BLaER1 treated with 17β-estradiol and CSF1 and Interleukin-3, amounts not matched to agents 10 nM and 100 nM (cell line): Measurements from ENCODE around the gene DDX56.
"Not testable (repeated sequence)": the region's sequence is repeated elsewhere in the genome, so short reads cannot be mapped to it uniquely, and the experiment has no call there.

Experiments
- H3K27ac ChIP-seq, 11 experiments: shearing (Covaris generic); formaldehyde crosslinking; 2 replicates each; pipeline ENCODE4 v1.8.1; 2022
- H3K27me3 ChIP-seq, 11 experiments: shearing (Covaris generic); formaldehyde crosslinking; 2 replicates each; pipeline ENCODE4 v1.8.1; 2022
- H3K36me3 ChIP-seq, 11 experiments: shearing (Covaris generic); formaldehyde crosslinking; 2 replicates each; pipeline ENCODE4 v1.8.1; 2022
- H3K4me1 ChIP-seq, 10 experiments: shearing (Covaris generic); formaldehyde crosslinking; 2 replicates each; pipeline ENCODE4 v1.8.1; 2022
- H3K4me2 ChIP-seq, 11 experiments: shearing (Covaris generic); formaldehyde crosslinking; 2 replicates each; pipeline ENCODE4 v1.8.1; 2022
- H3K4me3 ChIP-seq, 10 experiments: shearing (Covaris generic); formaldehyde crosslinking; 2 replicates each; pipeline ENCODE4 v1.8.1; 2022
- H3K9ac ChIP-seq, 11 experiments: shearing (Covaris generic); formaldehyde crosslinking; 2 replicates each; pipeline ENCODE4 v1.8.1; 2022
- H3K9me3 ChIP-seq, 11 experiments: shearing (Covaris generic); formaldehyde crosslinking; replicated peaks in 1 of 11; 2 replicates each; pipeline ENCODE4 v1.8.1; 2022
- H4K20me1 ChIP-seq, 11 experiments: shearing (Covaris generic); formaldehyde crosslinking; 2 replicates each; pipeline ENCODE4 v1.8.1; 2022
- Cebpa-rat ChIP-seq, 11 experiments: shearing (Covaris generic); IDR thresholded peaks; 2 replicates each; pipeline ENCODE4 v1.8.1; 2022

Gene DDX56

DNA sequence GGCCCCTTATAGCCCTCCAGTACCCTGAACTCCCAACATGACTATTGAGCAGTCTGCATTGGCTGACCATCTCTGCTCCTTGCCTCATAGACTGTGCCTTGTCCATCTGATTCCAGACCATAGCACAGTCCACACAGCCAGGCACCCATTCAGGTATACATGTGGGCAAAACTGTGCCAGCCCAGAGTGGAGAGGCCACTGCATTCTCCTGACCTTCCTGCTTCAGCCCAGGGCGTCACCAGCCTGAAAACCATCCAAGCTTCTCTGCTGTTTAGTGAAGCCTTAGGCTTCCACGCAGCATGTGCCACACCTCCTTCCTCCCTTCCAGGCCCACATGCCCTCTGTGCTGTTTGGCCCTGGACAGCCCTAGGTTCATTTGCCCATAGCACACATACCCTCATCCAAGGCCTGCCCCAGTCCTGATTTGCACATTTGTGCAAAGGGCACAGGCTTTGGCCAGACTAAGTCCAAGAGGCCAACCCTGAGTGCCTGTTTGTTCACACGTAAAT is 10.5 kb downstream of the DDX56 start:
- no peak overlapping the region for H3K4me3 ChIP-seq
- H3K9me3 ChIP-seq, result no peaks in the 10 kb centered on the region
- no peak for TF ChIP-seq Cebpa-rat (IDR thresholded peaks at IDR 0.05)
- H4K20me1 ChIP-seq, result peaks cover 9 to 77% (median 61%) of the 10 kb centered on the region in 11 experiments; a peak in 21 of 22 replicates
- H3K27me3 ChIP-seq, result no peaks in the 10 kb centered on the region
- H3K9ac ChIP-seq, result peak overlapping the region in 1 of 11 experiments; percentile 29; a peak in 1 of 22 replicates
- peaks cover 43 to 52% (median 51%) of the 10 kb centered on the region in 11 experiments for H3K36me3 ChIP-seq
- H3K27ac ChIP-seq, result no peak overlapping the region
- H3K4me2 ChIP-seq, result no peak overlapping the region
- H3K4me1 ChIP-seq, result peaks cover 0 to 5% (median 0%) of the 10 kb centered on the region in 10 experiments; a peak in 1 of 20 replicates

DNA sequence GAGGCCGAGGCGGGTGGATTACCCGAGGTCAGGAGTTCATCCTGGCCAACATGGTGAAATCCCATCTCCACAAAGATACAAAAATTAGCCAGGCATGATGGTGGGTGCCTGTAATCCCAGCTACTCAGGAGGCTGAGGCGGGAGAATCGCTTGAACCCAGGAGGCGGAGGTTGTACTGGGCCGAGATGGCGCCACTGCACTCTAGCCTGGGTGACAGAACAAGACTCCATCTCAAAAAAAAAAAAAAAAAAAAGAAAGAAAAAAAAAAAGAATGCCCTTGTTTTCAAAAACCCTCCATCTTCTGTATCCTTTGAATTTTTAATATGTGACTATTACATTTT is 11.1 kb downstream of the DDX56 start:
- H3K36me3 ChIP-seq, result peaks cover 36 to 45% (median 44%) of the 10 kb centered on the region in 11 experiments
- H3K27me3 ChIP-seq, H3K4me2 ChIP-seq, H3K9me3 ChIP-seq, H3K9ac ChIP-seq, H3K4me1 ChIP-seq, H3K27ac ChIP-seq, H3K4me3 ChIP-seq: not testable (repeated sequence)
- H4K20me1 ChIP-seq, result peaks cover 9 to 70% (median 55%) of the 10 kb centered on the region in 11 experiments; a peak in 21 of 22 replicates

DNA sequence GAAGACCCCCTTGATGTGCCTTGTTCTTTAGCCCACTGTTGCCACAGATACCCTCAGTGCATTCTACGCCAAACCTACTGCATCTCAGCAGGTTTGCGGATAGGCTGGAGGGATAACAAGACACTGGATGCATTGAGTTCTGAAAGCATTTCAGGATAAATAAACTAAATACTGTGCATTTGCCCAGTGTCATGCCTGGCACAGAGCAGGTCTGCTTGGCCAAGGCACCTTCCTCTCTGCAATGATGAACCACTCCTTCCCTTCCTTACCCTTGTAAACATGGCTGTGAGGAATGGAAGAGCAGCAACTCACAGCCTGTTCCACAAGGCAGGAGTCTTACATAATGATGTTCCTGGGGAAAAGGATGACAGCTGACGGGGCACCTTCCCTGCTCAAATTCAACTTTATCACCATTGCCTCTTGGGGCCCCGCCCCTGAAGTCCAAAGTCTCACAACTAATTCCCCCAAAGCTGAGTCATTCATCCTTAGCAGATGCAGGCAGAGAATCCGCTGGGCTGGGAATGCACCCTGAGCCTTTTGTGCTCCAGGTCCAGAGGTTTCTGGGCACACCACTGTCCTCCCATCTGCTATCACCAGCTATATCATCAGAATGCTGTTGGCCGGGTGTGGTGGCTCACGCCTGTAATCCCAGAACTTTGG is 11.6 kb downstream of the DDX56 start:
- TF ChIP-seq Cebpa-rat (IDR thresholded peaks at IDR 0.05), result no peak
- Histone ChIP-seq H3K4me2 (no peak overlapping the region), H4K20me1 (peaks cover 9 to 65% (median 50%) of the 10 kb centered on the region in 11 experiments; a peak in 21 of 22 replicates), H3K4me3 (no peak overlapping the region), H3K9ac (no peak overlapping the region), H3K4me1 (peaks cover 0 to 5% (median 0%) of the 10 kb centered on the region in 10 experiments; a peak in 3 of 20 replicates), H3K9me3 (no peaks in the 10 kb centered on the region), H3K36me3 (peaks cover 31 to 40% (median 39%) of the 10 kb centered on the region in 11 experiments), H3K27me3 (no peaks in the 10 kb centered on the region), H3K27ac (no peak overlapping the region)

DNA sequence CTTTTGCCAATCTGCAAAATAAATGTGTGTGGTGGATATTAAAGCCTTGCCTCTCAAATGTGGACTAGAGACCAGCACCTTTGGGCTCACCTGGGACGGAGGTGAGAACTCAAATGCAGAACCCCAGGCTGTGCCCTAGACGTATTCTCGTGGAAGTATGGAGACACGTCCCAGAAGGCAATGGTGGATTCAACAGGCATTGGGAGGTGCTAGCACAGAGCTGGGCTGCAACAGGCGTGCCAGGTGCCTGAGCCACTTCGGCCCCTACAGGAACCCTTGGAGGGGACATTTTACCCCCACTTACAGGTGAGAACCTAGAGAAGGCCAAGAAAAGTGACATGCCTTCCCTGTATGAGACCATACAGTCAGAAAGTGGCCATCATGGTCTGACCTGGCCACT is 12.2 kb downstream of the DDX56 start:
- H3K36me3 ChIP-seq, result peaks cover 26 to 34% (median 33%) of the 10 kb centered on the region in 11 experiments
- H4K20me1 ChIP-seq, result peaks cover 9 to 59% (median 44%) of the 10 kb centered on the region in 11 experiments; a peak in 21 of 22 replicates
- H3K27ac ChIP-seq, result no peak overlapping the region
- no peaks in the 10 kb centered on the region for H3K27me3 ChIP-seq
- H3K4me1 ChIP-seq, result peaks cover 0 to 6% (median 0%) of the 10 kb centered on the region in 10 experiments; a peak in 3 of 20 replicates
- no peak overlapping the region for H3K9ac ChIP-seq
- H3K9me3 ChIP-seq, result no peaks in the 10 kb centered on the region
- no peak overlapping the region for H3K4me2 ChIP-seq
- TF ChIP-seq Cebpa-rat (IDR thresholded peaks at IDR 0.05), result no peak
- no peak overlapping the region for H3K4me3 ChIP-seq

DNA sequence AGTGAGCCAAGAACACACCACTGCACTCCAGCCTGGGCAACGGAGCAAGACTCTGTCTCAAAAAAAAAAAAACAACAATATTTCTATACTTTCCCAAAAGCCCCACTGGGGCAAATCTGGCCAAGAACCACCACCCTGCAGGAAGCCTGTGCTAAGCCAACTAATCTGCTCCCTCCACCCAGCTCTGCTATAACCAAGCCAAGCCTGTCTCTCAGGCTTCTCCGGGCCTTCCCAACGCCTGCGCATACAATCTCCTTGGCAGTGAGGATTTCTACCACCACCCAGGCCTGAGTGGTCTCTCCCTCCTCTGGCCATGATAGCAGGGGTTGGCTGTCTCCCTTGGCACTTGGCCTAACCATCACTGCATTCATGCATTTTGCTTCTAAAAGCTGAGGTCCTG is 14.2 kb downstream of the DDX56 start:
- Histone ChIP-seq H3K4me2 (no peak overlapping the region), H3K27ac (no peak overlapping the region), H3K9me3 (no peaks in the 10 kb centered on the region), H3K9ac (no peak overlapping the region), H3K27me3 (no peaks in the 10 kb centered on the region), H3K4me1 (peaks cover 0 to 7% (median 0%) of the 10 kb centered on the region in 10 experiments; a peak in 3 of 20 replicates), H4K20me1 (peaks cover 0 to 39% (median 24%) of the 10 kb centered on the region in 11 experiments; a peak in 18 of 22 replicates), H3K4me3 (no peak overlapping the region), H3K36me3 (peaks cover 8 to 16% (median 15%) of the 10 kb centered on the region in 11 experiments)
- TF ChIP-seq Cebpa-rat (IDR thresholded peaks at IDR 0.05), result no peak

DNA sequence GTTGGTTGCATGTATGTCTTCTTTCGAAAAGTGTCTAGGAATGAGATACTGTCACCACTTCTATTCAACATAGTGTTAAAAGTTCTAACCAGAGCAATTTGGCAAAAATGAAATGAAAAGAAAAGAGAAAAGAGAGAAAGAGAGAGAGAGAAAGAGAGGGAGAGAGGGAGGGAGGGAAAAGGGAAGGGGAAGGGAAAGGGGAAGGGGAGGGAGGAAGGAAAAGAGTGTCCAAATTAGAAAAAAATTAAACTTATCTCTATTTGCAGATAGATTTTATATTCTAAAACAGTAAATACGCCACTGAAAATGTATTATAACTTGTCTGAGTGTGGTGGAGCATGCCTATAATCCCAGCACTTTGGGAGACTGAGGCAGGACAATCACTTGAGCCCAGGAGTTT is 16.2 kb downstream of the DDX56 start:
- H3K9me3 ChIP-seq, result no peaks in the 10 kb centered on the region
- no peak overlapping the region for H3K4me3 ChIP-seq
- H3K4me2 ChIP-seq, result no peak overlapping the region
- H3K27me3 ChIP-seq, result no peaks in the 10 kb centered on the region
- no peak overlapping the region for H3K9ac ChIP-seq
- H3K36me3 ChIP-seq, result no peaks in the 10 kb centered on the region
- no peak overlapping the region for H3K27ac ChIP-seq
- peaks cover 0 to 7% (median 0%) of the 10 kb centered on the region in 10 experiments; a peak in 3 of 20 replicates for H3K4me1 ChIP-seq
- peaks cover 0 to 22% (median 9%) of the 10 kb centered on the region in 11 experiments; a peak in 9 of 22 replicates for H4K20me1 ChIP-seq
- no peak for TF ChIP-seq Cebpa-rat (IDR thresholded peaks at IDR 0.05)

DNA sequence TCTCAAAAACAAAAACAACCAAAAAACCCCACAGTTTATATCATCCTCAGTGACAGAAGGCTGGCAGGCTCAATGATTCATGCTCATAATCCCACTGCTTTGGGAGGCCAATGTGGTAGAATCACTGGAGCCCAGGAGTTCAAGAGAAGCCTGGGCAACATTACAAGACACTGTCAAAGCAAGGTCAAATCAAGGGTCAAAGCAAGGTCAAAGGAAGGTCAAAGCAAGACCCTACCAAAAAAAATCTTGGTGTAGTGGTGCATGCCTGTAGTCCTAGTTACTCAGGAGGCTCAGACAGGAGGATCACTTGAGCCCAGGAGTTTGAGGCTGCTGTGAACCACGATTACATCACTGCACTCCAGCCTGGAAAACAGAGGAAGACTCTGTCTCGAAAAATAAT is 18.4 kb downstream of the DDX56 start:
- H3K9me3 ChIP-seq, result no peaks in the 10 kb centered on the region
- H3K9ac ChIP-seq, result no peak overlapping the region
- no peaks in the 10 kb centered on the region for H3K36me3 ChIP-seq
- H3K27me3 ChIP-seq, result no peaks in the 10 kb centered on the region
- TF ChIP-seq Cebpa-rat (IDR thresholded peaks at IDR 0.05), result no peak
- no peak overlapping the region for H3K27ac ChIP-seq
- no peak overlapping the region for H3K4me2 ChIP-seq
- H3K4me1 ChIP-seq, result peaks cover 0 to 7% (median 0%) of the 10 kb centered on the region in 10 experiments; a peak in 2 of 20 replicates
- no peak overlapping the region for H3K4me3 ChIP-seq
- H4K20me1 ChIP-seq, result peaks cover 0 to 5% (median 0%) of the 10 kb centered on the region in 11 experiments; a peak in 2 of 22 replicates

DNA sequence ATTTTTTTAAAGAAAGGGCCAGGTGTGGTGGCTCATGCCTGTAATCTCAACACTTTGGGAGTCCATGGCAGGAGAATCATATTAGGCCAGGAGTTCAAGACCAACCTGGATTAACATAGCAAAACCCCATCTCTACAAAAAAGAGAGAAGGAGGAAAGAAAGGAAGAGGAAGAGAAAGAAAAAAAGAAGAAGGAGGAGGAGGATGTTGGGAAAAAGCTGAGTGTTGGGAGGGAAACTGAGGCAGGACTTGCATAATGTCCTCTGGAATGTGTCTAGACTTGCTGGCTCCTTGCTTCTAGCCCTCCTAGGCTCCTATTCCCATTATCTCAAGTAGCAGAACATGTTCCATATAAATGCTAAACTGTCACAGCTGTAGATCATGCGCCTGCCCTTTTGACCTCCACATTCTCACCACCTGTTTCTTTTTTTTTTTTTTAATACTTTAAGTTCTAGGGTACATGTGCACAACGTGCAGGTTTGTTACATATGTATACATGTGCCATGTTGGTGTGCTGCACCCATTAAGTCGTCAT is 21.2 kb downstream of the DDX56 start:
- not testable (repeated sequence) for H4K20me1 ChIP-seq, H3K4me1 ChIP-seq, H3K27me3 ChIP-seq, H3K9me3 ChIP-seq, H3K36me3 ChIP-seq, H3K4me3 ChIP-seq, H3K4me2 ChIP-seq, H3K27ac ChIP-seq, H3K9ac ChIP-seq

DNA sequence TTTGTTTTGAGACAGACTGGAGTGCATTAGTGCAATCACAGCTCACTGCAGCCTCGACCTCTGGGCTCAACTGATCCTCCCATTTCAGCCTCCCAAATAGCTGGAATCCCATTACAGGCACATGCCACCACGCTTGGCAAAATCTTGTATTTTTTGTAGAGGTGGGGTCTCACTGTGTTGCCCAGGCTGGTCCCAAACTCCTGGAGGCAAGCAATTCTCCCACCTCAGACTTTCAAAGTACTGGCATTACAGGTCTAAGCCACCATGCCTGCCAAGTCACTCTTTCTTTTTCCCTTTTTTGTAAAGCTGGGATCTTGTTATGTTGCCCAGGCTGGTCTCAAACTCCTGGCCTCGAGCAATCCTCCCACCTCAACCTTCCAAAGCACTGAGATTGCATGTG is 24.3 kb downstream of the DDX56 start:
- Histone ChIP-seq H3K9ac (no peak overlapping the region), H3K4me3 (no peak overlapping the region)
- TF ChIP-seq Cebpa-rat (IDR thresholded peaks at IDR 0.05), result no peak

More for the DNA sequence above, 24.3 kb downstream of the DDX56 start:
- Histone ChIP-seq H4K20me1 (no peaks in the 10 kb centered on the region), H3K36me3 (no peaks in the 10 kb centered on the region), H3K4me1 (0 out of 20 replicates have a peak, but pooled peaks cover 0 to 4% (median 0%) of the 10 kb centered on the region in 10 experiments), H3K4me2 (no peak overlapping the region), H3K9me3 (no peaks in the 10 kb centered on the region), H3K27ac (no peak overlapping the region), H3K27me3 (no peaks in the 10 kb centered on the region)
